Upper lobe of left lung (tissue), 4 donors: Measurements from ENCODE around the gene CCDC102B.

Experiments used
- CTCF ChIP-seq, 6 experiments: fragments of 450-650 bp in 4 of 6; fragments of 200-600 bp in 2 of 6; sonication (generic) in 2 of 6; IDR thresholded peaks; one replicate each; pipeline ENCODE4 v1.5.1; 2016 to 2019; ENCODE audit warnings: antibody characterized with exemption in 6 of 6
- EP300 ChIP-seq, 4 donors: sonication (generic); formaldehyde crosslinking; IDR thresholded peaks; one replicate each; pipeline ENCODE4 v1.5.1; 2017; ENCODE audit warnings: antibody characterized with exemption in 4 of 4, control low read depth in 2 of 4
- POLR2A ChIP-seq, 4 donors: fragments of 450-650 bp; IDR thresholded peaks; one replicate each; pipeline ENCODE4 v1.5.1; 2016 to 2017; ENCODE audit warnings: antibody characterized with exemption in 4 of 4, mild to moderate bottlenecking in 2 of 4
- POLR2AphosphoS5 ChIP-seq, 2 donors: sonication (generic); formaldehyde crosslinking; IDR thresholded peaks; one replicate each; pipeline ENCODE4 v1.5.1; 2017; ENCODE audit warnings: antibody characterized with exemption in 2 of 2

DNA sequence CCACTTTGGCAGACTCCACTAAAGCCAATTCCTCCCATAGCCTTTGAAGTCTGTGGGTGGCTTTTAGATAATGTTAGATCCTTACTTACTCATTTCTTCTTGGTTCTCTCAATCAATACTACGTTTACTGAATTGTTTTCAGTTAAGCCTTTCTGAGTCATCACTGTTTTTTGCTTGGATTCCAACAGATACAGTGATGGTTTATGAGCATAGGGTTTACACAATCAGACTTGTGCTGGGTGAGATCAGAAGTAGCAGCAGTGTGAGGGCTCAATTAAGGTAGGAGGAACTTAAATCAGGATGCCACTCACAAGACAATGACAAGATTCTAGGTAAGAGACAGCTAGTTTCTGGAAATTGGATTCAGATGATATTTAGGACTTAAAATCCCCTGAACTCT is 305.1 kb downstream of the CCDC102B start:
- TF ChIP-seq CTCF (IDR thresholded peaks at IDR 0.05) (no peak), POLR2A (IDR thresholded peaks at IDR 0.05) (no peak), EP300 (IDR thresholded peaks at IDR 0.05) (no peak), POLR2AphosphoS5 (IDR thresholded peaks at IDR 0.05) (no peak)
